ENCODE results near the gene COL28A1. TPM values are rescaled to one million over a fixed set of nuclear protein-coding genes. Genes with fewer than 3 reads are reported as not detected.

The COL28A1 gene
- total RNA-seq, 1 donor: 0.36 TPM

DNA sequence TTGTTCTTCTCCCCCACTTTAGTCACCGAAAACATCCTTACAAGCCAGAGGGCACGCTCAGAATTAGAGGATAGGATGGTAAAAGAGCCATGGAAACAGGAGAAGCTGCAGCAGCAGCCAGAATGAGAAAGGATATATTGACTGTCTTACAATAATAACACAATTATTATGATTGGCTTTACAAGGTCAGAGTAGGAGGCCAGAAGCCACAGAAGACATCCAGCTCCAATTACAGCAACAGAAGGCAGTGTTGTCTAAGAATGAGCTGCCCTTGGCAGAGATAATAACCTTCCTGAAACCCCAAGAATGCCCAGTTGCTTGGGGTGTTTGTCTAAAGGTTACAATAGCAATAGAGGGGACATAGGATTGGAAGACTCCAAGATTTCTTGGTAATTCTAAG, 184.5 kb downstream of the COL28A1 start:
- no peaks in the 10 kb centered on the region for H3K9me3 ChIP-seq (ENCODE audit: low read depth, low read length)
- no peaks in the 10 kb centered on the region for H3K27me3 ChIP-seq (ENCODE audit: insufficient read depth, low read length)
- H4K20me1 ChIP-seq (ENCODE audit: insufficient read depth, low read length): no peaks in the 10 kb centered on the region
- H3K27ac ChIP-seq (ENCODE audit: low read depth, low read length): no peak overlapping the region
- H3K4me2 ChIP-seq (ENCODE audit: insufficient read depth, low read length): no peak overlapping the region
- no peaks in the 10 kb centered on the region for H3K4me1 ChIP-seq (ENCODE audit: insufficient read depth, low read length)
- no peak for DNase-seq (ENCODE audit: insufficient read length, low spot score, missing footprints)
- no peaks in the 10 kb centered on the region for H3K36me3 ChIP-seq (ENCODE audit: insufficient read depth, low read length)
- no peaks in the 10 kb centered on the region for H3K79me2 ChIP-seq (ENCODE audit: insufficient read depth, low read length)
- H3K4me3 ChIP-seq (ENCODE audit: insufficient read depth, low read length): no peak overlapping the region
- TF ChIP-seq, protein P1, sequence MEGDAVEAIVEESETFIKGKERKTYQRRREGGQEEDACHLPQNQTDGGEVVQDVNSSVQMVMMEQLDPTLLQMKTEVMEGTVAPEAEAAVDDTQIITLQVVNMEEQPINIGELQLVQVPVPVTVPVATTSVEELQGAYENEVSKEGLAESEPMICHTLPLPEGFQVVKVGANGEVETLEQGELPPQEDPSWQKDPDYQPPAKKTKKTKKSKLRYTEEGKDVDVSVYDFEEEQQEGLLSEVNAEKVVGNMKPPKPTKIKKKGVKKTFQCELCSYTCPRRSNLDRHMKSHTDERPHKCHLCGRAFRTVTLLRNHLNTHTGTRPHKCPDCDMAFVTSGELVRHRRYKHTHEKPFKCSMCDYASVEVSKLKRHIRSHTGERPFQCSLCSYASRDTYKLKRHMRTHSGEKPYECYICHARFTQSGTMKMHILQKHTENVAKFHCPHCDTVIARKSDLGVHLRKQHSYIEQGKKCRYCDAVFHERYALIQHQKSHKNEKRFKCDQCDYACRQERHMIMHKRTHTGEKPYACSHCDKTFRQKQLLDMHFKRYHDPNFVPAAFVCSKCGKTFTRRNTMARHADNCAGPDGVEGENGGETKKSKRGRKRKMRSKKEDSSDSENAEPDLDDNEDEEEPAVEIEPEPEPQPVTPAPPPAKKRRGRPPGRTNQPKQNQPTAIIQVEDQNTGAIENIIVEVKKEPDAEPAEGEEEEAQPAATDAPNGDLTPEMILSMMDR (IDR thresholded peaks at IDR 0.05; ENCODE audit: extremely low read depth, low read depth, low read length): no peak
- peak overlapping the region; percentile 2 for H2AFZ ChIP-seq (ENCODE audit: low read length)

DNA sequence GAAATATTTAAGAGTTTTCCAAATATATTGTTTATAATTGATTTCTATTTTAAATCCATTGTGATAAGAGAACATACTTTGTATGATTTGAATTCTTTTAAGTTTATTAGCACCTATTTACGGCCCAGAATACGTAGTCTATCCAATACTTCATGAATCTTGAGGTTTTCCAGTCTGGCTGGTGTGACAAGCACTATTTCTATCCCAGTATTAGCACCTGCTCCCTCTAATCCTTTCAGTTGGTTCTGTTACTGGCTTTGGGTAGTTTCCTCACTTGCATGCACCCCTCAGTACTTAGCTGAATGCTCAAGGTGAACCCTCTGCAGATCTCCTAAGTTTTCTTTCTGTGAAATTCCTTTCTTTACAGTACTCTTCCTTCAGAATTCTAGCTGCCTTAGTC, 186.5 kb downstream of the COL28A1 start:
- H4K20me1 ChIP-seq (ENCODE audit: insufficient read depth, low read length): no peaks in the 10 kb centered on the region
- H3K4me1 ChIP-seq (ENCODE audit: insufficient read depth, low read length): no peaks in the 10 kb centered on the region
- DNase-seq (ENCODE audit: insufficient read length, low spot score, missing footprints): no peak
- H3K79me2 ChIP-seq (ENCODE audit: insufficient read depth, low read length): no peaks in the 10 kb centered on the region
- H2AFZ ChIP-seq (ENCODE audit: low read length): no peak overlapping the region
- H3K4me3 ChIP-seq (ENCODE audit: insufficient read depth, low read length): no peak overlapping the region
- H3K36me3 ChIP-seq (ENCODE audit: insufficient read depth, low read length): no peaks in the 10 kb centered on the region
- no peak overlapping the region for H3K27ac ChIP-seq (ENCODE audit: low read depth, low read length)
- H3K27me3 ChIP-seq (ENCODE audit: insufficient read depth, low read length): no peaks in the 10 kb centered on the region
- no peak overlapping the region for H3K4me2 ChIP-seq (ENCODE audit: insufficient read depth, low read length)
- TF ChIP-seq, protein P1 (IDR thresholded peaks at IDR 0.05; ENCODE audit: extremely low read depth, low read depth, low read length): no peak
- no peaks in the 10 kb centered on the region for H3K9me3 ChIP-seq (ENCODE audit: low read depth, low read length)

DNA sequence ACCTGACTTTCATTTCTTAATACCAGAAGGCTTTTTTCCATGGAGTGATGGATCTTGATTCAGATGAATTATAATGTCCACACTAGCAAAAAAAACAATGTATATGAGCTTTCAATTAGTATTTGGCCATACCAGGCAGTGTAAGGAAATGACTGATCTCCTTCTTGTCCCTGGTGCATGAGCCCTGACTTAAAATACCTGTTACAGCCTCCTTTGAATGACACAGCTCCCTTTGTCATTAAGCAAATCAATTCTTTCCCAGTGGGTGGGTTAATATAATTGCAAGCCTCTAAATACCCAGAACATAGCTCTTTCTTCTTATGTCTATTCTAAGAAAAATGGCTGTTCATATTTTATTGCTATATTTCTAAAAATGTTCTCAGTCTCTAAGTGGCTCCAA, 188.6 kb downstream of the COL28A1 start:
- Histone ChIP-seq H3K79me2 (ENCODE audit: insufficient read depth, low read length) (no peaks in the 10 kb centered on the region), H3K9me3 (ENCODE audit: low read depth, low read length) (no peaks in the 10 kb centered on the region), H3K4me3 (ENCODE audit: insufficient read depth, low read length) (no peak overlapping the region), H3K4me2 (ENCODE audit: insufficient read depth, low read length) (no peak overlapping the region), H2AFZ (ENCODE audit: low read length) (no peak overlapping the region), H3K27ac (ENCODE audit: low read depth, low read length) (no peak overlapping the region), H3K4me1 (ENCODE audit: insufficient read depth, low read length) (no peaks in the 10 kb centered on the region), H3K27me3 (ENCODE audit: insufficient read depth, low read length) (no peaks in the 10 kb centered on the region), H3K36me3 (ENCODE audit: insufficient read depth, low read length) (no peaks in the 10 kb centered on the region), H4K20me1 (ENCODE audit: insufficient read depth, low read length) (no peaks in the 10 kb centered on the region)
- TF ChIP-seq, protein P1 (IDR thresholded peaks at IDR 0.05; ENCODE audit: extremely low read depth, low read depth, low read length): no peak
- no peak for DNase-seq (ENCODE audit: insufficient read length, low spot score, missing footprints)

DNA sequence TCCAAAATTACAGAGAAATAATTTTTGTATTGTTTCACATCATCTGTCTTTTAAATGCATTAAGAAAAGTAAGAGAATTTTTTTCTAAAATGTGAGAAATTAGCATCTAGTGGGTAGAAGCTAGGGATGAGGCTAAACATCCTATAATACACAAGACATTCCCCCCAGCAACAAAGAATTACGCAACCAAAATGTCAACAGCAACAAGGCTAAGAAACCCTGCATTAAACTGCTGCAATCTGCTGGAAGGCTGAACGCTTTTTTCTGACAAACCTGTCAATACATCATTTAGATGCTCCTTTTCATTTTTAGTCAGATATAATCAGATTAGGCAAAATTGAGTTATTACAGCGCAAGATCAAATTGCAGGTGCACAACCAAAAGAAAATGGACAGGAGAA, 191.1 kb downstream of the COL28A1 start:
- DNase-seq (ENCODE audit: insufficient read length, low spot score, missing footprints): no peak
- TF ChIP-seq, protein P1 (IDR thresholded peaks at IDR 0.05; ENCODE audit: extremely low read depth, low read depth, low read length): no peak
- H3K4me1 ChIP-seq (ENCODE audit: insufficient read depth, low read length): no peaks in the 10 kb centered on the region
- H3K4me2 ChIP-seq (ENCODE audit: insufficient read depth, low read length): no peak overlapping the region
- H3K9me3 ChIP-seq (ENCODE audit: low read depth, low read length): no peaks in the 10 kb centered on the region
- no peak overlapping the region for H3K27ac ChIP-seq (ENCODE audit: low read depth, low read length)
- H3K27me3 ChIP-seq (ENCODE audit: insufficient read depth, low read length): no peaks in the 10 kb centered on the region
- no peak overlapping the region for H3K4me3 ChIP-seq (ENCODE audit: insufficient read depth, low read length)
- H4K20me1 ChIP-seq (ENCODE audit: insufficient read depth, low read length): no peaks in the 10 kb centered on the region
- no peaks in the 10 kb centered on the region for H3K79me2 ChIP-seq (ENCODE audit: insufficient read depth, low read length)
- H3K36me3 ChIP-seq (ENCODE audit: insufficient read depth, low read length): no peaks in the 10 kb centered on the region
- no peak overlapping the region for H2AFZ ChIP-seq (ENCODE audit: low read length)
